ENCODE measurements around the gene PDE5A.

- TF ChIP-seq CTCF (IDR thresholded peaks at IDR 0.05 in 2 of 3, conservative IDR thresholded peaks at IDR 0.05 in 1 of 3; ENCODE audit: borderline replicate concordance in 1 of 3, insufficient read depth in 1 of 3, low read depth in 2 of 3, low read length in 2 of 3) (no peak), FOSL1 (IDR thresholded peaks at IDR 0.05; ENCODE audit: low read depth) (no peak), CBX3 (IDR thresholded peaks at IDR 0.05; ENCODE audit: low read depth) (no peak), ELF1 (IDR thresholded peaks at IDR 0.05; ENCODE audit: borderline replicate concordance, low read depth) (no peak), EZH2 (IDR thresholded peaks at IDR 0.05) (no peak), POLR2AphosphoS5 (IDR thresholded peaks at IDR 0.05; ENCODE audit: low read depth, low read length) (no peak), RAD21 (IDR thresholded peaks at IDR 0.05; ENCODE audit: low read depth) (no peak), SRF (IDR thresholded peaks at IDR 0.05; ENCODE audit: low read depth) (no peak), JUND (IDR thresholded peaks at IDR 0.05) (no peak)
These were observed 37.1 kb upstream of the PDE5A start for GRCh38 chr4:119665752-119666151.
